NCI-H2171 treated with DMSO at 0.1 percent for 48 hours (cell line): Measurements from ENCODE around the gene CDKAL1.

Experiments
- DNase-seq: peaks from one replicate; lab custom pipeline; 2025; lab: John Stamatoyannopoulos, UW

The CDKAL1 gene

DNA sequence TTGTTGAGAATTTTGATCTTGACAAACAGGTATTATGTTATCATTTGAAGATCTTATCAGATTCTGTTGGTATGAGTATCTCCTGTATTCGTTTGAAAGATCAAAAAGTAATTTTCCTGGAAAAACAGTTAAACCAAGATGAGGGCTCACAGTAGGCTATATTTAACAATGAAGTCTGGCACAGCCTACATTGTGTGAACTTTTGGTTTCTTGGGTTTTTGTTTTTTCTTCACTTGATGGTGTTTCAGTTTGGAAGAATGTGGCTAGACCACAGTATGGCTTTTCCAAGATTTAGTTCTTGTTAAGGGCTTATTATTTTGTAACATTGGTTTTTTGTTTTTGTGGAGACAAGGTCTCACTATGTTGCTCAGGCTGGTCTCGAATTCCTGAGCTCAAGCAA, 306.4 kb downstream of the CDKAL1 start:
- no peak for DNase-seq

DNA sequence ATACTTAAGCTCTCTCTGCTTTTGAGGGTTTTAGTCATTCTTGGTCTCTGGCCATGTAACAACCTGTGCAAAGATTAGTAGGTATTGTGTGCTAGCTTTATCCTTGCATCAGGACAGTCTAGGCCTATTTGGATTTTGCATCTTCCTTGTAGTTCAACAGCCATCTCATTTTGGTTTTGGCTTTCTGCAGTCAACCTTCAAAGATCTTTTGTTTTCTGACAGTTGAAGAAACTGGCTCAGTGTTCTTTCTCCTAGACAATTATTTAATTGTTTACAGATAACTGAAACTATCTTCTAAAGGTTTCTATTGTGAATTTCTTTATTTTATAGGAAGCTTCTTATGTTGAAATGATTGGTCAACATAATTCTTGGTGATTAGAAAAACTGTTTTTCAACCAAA, 307.5 kb downstream of the CDKAL1 start:
- DNase-seq = no peak

DNA sequence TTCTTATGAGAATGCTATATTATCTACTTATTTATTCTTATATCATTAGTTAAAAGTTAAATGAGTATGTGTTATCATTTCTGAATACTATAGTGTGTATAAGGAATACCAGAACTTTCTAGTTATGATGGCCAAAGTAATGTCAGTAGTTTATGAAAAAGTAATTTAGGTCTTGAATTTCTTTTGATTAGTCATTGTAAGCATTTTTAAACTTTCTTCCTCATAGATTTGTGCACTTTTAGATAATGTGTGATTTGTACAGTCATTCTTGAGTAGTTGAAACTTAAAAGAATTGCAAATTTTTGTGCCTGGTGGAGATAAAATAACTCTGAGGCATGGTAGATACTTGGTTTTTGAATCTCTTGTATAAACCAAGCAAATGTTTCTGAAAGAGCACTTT, 311.3 kb downstream of the CDKAL1 start:
- DNase-seq = no peak

DNA sequence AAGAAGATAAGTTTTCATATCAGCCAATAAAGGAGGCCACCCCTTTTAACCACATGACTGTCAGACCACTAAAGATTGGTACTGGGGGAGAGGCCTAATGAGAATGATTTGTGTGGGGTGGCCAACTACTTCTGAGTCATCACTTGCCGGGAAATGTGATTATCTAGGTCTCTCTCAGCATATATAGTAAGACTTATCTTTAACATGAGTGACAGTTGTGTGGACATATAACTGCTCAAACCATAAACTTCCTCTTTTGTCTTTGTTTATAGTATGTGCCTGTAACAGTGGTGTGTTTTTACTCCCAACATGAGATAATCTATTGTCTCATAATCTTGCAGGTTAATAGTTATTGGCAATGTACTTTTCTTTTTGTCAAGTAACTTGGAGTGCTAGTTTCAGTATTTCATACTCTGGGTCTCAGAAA, 312.4 kb downstream of the CDKAL1 start:
- DNase-seq = no peak

DNA sequence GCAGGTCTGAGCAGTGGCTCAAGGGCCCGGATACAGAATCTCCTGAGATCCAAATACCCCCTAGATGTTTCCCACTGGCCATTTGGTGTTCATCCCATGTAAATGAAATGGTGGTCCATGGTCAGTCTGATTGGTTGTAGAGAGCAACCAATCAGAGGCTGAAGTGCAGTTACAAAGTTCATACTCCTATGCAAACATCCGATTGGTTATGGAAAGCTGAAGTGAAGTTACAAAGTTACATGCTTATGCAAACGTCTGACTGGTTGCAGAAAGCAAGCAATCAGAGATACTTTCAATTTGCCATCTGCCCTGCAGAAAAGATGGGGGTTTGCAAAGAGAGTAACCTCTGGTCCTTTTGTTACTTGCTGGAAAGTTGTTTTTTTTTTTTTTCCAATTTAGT, 313.6 kb downstream of the CDKAL1 start:
- DNase-seq = no peak

DNA sequence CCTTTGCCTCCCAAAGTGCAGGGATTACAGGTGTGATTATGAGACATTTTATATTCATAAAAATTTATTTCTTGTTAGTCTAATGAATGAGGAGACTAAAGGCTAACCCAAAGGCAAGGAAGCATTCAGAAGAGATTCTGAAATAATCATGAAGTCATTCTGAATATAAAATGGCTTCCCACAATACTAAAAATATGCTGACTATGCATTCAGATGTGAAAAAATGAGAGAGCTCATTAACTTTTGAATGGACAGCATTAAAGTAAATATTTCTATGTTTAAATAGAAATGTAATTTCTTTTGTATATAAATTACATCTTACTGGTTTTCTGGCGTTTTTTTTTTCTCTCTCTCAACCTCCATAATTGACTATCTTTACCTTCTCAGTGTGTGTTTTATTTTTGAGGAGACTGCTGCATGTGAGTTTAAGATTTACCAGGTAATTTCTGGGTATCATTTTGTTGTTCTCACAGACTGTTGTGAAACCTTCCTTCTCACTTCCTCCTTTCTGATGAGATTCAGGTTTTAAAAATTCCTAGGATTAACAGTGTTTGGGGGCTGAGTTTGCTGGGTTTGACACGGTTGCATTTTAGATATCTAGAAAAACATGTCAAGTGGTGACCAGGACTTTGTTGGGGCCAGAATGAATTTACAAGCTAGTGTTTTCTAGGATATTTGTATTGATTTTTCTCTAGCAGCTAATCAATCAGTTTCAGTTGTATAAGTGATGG, 316.6 kb downstream of the CDKAL1 start:
- DNase-seq = no peak

DNA sequence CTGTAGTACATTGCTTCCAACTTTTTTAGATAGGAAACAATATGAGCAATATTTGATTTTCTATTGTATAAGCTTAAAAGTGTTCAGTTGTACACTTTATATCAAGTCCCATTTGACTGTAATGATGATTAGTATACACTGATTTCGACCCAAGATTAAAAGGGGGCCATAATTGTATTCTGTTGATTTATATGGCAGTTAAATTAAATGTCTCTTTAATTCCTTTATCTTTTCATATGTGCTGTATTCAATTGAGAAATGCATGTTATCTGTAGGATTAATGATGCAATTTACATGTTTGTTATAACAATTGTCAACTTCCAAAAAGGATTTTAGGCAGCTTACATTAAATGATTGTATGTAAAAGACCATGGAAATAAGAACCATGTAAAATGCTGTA, 317.5 kb downstream of the CDKAL1 start:
- no peak for DNase-seq

DNA sequence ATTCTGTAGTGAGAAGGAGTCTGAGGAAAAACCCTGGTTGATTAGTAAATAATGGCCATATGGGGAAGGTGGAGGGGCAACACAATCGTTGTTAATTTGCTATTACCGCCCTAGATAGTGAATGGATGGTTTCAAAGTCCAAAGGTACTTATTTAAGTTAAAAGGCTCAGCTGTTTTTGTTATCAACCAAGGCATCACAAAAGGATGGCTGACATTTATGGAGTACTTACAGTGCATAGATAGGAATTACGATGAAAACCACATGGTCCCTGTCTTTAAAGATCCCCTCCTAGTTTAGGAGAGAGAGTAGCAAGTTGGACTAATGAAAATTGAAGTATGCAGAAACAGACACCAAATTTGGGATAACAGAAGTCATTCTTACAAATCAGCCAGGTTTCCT, 319.6 kb downstream of the CDKAL1 start:
- no peak for DNase-seq

DNA sequence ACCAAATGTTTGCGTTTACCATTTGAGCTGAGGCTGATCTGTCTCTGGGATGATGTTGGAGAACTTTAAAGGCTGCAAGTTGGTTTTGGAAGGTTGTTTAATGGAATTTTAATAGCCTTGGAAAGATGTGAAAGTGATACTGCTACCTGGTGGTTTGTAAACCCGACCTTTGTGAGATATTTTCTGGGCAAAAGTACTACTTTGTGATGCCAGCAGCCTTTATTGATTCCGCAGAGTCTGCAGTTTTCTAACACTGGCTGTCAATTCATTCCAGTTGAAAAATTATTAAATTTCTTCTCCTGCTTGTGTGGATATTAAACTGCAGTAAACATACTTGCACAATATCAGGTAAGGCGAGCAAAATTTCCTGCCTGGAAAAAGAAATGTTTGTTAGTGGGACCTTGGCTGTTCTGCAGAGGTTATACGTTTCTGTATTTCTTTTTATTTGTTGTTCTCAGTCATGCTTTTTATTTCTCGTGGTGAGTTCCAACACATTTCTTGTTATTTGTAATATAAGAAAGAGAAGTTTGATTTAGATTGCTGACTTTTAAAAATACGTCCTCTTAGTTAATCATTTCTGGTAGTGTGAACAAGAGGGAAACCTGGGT, 322.5 kb downstream of the CDKAL1 start:
- no peak for DNase-seq

DNA sequence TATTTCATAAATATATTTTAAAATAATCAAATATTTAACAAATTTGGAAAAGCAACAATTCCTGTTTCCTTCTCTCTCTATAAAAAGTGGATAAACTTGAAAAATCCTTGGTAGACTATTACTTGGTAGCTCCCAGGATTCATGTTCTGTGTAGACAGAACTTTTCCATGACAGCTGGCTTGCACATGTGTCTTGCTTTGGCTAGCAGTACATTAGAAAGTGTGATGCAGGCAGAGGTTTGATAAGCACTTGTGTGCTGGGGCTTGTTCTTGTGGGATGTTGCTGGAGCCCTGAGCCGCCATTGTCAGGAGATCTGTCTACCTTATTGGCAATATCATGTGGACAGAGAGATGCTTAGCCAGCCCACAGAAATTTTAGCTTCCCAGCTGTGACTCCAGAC, 327.2 kb downstream of the CDKAL1 start:
- DNase-seq = no peak

DNA sequence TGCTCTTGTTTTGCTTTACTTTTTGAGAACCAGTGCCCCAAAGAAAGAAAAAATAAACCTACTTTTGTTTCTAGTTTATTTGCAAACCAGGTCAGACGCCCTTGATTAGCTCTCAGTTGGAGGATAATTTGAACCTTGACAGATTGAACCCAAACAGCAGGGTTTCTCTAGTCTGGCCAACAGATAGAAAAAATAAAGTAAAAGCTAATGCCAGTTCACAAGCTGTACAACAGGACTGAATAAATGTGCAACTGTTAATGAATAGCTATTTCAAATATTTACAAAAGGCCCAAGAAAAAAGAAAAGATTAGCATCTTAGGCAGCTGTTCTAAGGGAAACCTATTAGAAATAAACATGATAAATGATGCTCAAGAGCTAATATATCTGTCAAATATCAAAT, 331.8 kb downstream of the CDKAL1 start:
- no peak for DNase-seq

DNA sequence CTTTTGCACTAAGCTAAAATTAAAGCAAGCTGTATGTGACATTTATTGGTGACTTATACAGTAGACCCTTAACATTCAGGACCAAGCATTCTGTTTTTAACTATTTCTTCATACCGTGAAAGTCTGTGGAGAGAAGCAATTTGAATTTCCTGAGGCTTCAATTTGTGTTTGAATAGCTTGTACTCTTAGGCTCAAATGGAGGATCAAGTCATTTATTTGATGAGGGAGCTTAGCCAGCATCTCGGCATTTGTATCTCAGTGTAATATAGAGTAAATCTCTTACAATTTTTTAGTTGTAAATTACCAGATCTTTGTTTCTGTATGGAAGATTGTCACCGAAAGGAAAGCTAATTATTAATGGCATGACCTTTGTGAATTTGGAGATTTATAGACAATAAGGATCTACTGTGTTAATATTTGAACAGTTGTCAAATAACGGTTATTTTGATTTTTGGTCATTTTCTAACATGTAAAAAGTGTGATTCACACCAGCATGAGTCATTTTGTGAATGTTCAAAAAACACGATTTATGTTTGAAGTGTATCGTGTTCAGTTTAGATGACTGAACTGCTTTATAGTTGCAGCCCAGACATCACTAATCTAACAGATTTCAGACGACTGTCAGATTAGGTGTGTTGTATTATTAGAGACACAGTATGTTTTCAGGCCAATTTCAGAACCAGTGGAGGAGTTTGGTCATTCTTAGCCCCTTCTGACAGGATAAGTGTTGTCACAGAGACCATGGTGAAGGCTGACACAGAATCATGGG, 332.9 kb downstream of the CDKAL1 start:
- no peak for DNase-seq

DNA sequence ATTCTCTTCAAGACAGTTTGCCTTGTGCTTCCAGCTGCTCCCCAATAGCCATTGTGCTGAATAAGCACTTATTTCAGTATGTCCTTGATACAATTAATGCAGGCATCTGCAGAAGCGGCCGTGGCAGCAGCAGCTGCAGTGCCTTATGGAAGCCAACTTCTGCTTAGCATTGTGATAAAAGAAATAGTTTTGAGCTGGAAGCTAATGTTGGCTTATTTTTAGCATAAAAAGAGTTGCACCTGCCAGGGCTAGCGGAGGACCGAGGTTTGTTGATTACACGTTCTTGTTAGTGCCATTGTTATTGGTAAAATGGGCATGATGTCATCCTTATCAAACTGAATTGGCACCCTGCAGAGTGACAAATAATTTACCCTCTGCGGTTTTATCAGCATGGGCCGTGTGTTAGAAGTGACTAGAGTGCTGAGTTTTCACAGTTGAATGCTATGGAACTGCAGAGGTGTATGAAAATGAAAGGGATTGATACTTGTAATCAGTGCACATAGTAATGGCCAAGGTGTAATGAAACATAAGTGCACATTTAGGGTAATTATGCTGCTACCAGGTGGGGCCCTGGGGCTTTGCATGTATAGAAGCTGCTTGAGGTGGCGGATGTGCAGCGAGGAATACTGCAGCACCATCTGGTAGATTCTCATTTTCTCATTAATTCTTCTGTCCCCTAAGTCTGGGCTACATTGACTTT, 334.3 kb downstream of the CDKAL1 start:
- peak; percentile 98 for DNase-seq

DNA sequence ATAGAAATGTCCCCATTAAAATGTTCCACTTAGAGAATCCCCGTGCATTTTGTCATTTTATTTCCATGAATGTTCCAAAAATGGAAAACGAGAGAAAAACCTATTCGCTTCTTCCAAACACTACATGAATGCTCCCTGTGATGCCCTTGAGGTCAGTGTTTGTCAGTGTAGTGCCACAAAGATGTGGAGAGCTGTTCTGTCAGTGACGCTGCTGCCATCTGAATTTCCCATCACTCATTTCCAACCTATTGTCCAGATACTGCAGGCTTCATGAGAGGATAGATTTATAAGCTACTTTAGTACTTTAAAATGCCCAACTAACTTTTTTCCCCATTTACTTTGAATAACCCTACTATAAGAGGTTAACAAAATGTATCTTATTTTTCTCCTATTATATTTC, 335.8 kb downstream of the CDKAL1 start:
- no peak for DNase-seq

DNA sequence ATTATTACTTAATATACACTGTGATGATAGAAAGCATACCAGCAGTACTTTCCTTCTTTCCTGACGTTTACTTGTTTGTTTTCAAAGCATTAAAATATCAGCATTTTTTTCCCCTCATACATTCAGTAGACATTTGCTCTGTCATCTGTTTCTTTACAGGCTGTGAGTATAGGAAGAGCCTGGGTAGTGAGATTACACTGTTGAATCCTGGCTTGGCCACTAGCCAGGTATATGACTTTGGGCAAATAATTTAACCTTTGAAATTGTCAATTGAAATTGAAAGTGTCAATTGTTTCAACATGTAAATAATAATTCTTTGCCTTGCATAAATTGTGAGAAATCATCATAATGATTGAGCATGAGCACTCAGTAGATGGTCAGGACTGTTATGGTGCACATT, 336.2 kb downstream of the CDKAL1 start:
- peak; percentile 31 for DNase-seq

DNA sequence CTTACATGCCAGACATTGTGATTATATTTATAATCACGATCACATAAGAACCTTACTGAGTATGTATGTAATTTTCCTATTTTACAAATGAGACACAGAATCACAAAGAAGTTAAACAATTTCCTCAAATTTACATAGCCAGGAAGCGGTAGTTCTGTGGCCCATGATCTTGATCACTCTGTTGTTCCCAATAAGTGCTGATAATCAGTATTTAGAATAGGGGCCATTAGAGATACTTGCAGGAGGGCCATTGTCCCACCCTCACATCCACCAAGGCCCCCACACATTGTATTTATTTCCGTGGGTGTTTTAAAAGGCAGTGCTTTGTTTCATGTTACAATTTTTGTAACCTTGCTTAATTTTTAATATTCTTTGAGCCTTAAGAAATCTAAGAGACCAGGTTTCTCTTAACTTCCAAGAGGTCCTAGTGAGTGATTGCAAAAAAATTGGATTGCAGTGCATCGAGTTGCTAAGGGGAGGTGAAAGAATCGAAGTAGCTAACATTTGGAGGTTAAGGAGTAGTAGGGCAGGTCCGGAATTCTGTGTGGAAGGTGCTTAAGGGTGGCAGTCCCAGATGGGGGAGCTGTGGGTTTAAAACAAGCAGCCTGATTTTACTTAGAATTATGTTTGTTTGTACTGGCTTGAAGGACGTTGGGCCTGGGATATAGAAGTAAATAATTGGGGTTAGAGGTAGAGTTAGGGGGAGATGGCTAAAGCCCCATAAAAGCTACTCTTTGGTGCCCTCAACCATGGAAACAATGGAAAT, 339.4 kb downstream of the CDKAL1 start:
- no peak for DNase-seq

DNA sequence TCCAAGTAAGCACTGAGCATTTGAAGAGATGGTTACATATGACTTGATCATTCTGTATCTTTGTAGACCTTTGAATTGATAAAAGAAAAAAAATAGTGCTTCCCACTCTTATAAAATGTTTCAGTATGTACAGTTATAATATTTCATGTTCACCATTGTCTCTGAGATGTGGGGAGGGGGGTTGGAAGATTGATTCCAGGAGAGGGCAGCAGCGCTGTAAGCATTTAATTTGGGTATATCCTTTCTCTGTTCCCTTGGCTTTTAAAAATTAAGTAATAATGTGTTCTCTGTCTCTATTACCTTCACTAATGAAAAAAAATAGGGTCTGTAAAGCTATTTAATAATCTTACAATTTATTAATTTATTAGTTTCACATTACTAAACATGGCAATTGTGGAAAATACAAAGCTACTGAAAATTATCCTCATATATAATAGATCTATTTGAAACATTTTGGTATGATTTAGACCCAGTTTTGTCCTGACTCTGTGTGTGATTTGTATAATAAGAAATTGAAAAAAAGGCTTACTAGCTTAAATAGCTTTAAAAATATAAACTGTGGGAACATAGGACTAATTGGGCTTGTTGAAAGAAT, 341.2 kb downstream of the CDKAL1 start:
- peak; percentile 71 for DNase-seq

DNA sequence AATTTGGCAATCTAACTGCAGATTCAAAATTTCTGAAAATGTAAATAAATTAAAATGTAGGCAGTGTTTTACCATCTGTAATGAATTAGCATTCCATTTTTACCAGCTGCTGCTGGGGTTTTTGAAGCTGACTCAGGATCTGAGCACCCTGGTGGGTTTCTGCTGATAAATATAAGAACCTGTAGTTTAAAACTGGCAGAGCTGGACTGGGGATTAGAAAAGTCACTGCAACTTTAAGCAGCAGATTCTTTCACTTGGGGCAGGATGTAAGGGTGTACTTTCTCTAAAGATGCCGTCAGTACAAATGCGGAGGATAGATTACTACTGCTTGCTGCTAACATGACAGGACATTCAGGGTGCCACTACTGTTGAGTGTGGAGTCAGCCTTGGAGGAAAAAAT, 341.8 kb downstream of the CDKAL1 start:
- peak; percentile 22 for DNase-seq

DNA sequence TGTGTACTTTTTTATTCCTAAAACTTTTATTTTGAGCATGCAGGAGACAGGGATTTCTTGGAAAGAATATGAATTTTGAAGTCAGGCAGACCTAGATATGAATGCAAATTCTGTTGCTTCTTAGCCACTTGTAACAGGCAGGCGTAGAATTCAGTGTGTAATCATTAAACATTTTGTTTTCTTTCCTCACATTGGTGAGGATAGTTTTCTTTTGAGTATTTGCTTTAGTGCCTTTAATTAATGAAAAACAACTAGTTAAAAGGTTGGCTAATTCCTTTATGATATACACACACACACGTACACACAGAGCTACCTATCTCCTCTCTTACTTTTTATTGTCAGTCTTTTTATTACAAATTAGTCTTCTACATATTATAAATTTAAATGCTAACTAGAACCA, 342.3 kb downstream of the CDKAL1 start:
- no peak for DNase-seq

DNA sequence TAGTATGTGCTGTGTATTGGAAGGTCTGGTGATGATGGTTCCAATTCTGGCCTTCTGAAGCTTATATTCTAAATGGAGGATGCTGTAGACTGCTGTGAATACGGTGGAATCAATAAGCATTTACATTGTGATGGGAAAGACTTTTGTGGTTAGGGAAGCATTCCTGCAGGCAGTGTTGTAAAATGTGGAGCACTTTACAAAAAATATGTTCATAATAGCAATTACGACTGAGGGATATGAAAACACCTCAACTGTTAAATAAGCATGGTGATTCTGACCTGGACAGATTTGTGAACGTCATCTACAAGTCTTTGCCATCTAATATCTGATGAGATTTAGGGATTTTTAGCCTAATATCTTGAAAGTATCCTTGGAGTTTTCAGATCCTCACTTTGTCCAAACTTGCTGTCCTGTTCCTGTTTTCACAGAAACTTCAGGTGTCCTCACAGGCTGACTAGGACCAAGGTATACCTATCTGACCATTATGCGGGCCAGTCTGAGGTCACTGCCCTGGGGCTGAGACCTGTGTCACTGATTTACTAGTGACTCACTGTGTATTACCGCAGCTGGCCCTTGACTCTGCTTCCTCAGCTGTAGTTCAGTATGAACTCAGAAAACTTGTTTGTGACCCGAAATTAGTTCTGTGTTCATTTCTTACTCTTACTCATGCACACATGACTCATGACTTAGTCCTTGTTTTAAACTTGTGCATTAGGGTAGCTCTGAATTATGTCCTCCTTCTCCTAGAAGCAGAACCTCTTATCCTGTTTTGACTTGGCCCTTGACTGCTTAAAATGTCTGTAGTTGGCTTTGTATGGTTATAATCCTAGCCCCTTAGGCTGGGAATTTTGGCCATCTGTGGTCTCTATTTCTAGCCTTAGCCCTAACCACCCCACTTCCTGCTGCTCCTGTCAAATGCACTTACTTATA, 343.0 kb downstream of the CDKAL1 start:
- no peak for DNase-seq
